Astrocyte (in vitro differentiated cells and primary cell): ENCODE measurements around the gene DNAJC13. TPM values are rescaled to one million over a fixed set of nuclear protein-coding genes. Genes with fewer than 3 reads are reported as not detected.

Experiments used
- DNase-seq: peaks from one replicate; pipeline ENCODE4 v3.0.0-alpha.2; 2010; ENCODE audit warnings: low read depth
- FAIRE-seq: peaks from 2 replicates; lab custom pipeline; 2011; peaks lifted over from hg19 to GRCh38; lab: Jason Lieb, UNC
- H2AFZ ChIP-seq: 2 replicates; pipeline ENCODE4 v1.6.0; 2012; ENCODE audit warnings: low read depth, low read length, inconsistent platforms
- H3K27ac ChIP-seq: 2 replicates; pipeline ENCODE4 v1.5.1; 2011; ENCODE audit warnings: low read depth, low read length, inconsistent platforms
- H3K27me3 ChIP-seq: 2 replicates; pipeline ENCODE4 v1.6.0; 2011; ENCODE audit warnings: low read length, inconsistent platforms; ENCODE audit not compliant: insufficient read depth
- H3K36me3 ChIP-seq: 2 replicates; pipeline ENCODE4 v1.5.1; 2011; ENCODE audit warnings: low read length, inconsistent platforms; ENCODE audit not compliant: insufficient read depth
- H3K4me1 ChIP-seq: 2 replicates; pipeline ENCODE4 v1.5.1; 2011; ENCODE audit warnings: low read length, inconsistent platforms; ENCODE audit not compliant: insufficient read depth
- H3K4me2 ChIP-seq: 2 replicates; pipeline ENCODE4 v1.6.0; 2012; ENCODE audit warnings: low read length, inconsistent platforms
- H3K4me3 ChIP-seq: 2 replicates; pipeline ENCODE4 v1.5.1; 2011; ENCODE audit warnings: low read depth, mild to moderate bottlenecking, low read length, inconsistent platforms; ENCODE audit not compliant: insufficient read depth
- H3K79me2 ChIP-seq: 2 replicates; pipeline ENCODE4 v1.6.0; 2012; ENCODE audit warnings: mild to moderate bottlenecking, low read length, inconsistent platforms; ENCODE audit not compliant: insufficient read depth
- H3K9ac ChIP-seq: 2 replicates; pipeline ENCODE4 v1.6.0; 2012; ENCODE audit warnings: mild to moderate bottlenecking, low read length, inconsistent platforms
- H3K9me3 ChIP-seq: 2 replicates; pipeline ENCODE4 v1.5.1; 2012; ENCODE audit warnings: low read depth, mild to moderate bottlenecking, low read length, inconsistent platforms; ENCODE audit not compliant: insufficient read depth
- H4K20me1 ChIP-seq: 2 replicates; pipeline ENCODE4 v1.6.0; 2012; ENCODE audit warnings: low read length, inconsistent platforms; ENCODE audit not compliant: insufficient read depth
- H3K27ac Mint-ChIP-seq: one replicate; pipeline ENCODE4 v1.8.0; 2021; ENCODE audit warnings: mild to moderate bottlenecking, mixed read lengths; ENCODE audit not compliant: unreplicated experiment
- H3K27me3 Mint-ChIP-seq: one replicate; pipeline ENCODE4 v1.8.0; 2021; ENCODE audit warnings: low read depth, mixed read lengths; ENCODE audit not compliant: unreplicated experiment
- H3K36me3 Mint-ChIP-seq: one replicate; pipeline ENCODE4 v1.8.0; 2021; ENCODE audit warnings: low read depth, mixed read lengths; ENCODE audit not compliant: unreplicated experiment
- H3K4me1 Mint-ChIP-seq: one replicate; pipeline ENCODE4 v1.8.0; 2021; ENCODE audit warnings: low read depth, mixed read lengths; ENCODE audit not compliant: unreplicated experiment
- H3K4me3 Mint-ChIP-seq: one replicate; pipeline ENCODE4 v1.8.0; 2021; ENCODE audit warnings: mild to moderate bottlenecking, moderate library complexity, mixed read lengths; ENCODE audit not compliant: unreplicated experiment
- H3K9me3 Mint-ChIP-seq: one replicate; pipeline ENCODE4 v1.8.0; 2021; ENCODE audit warnings: mild to moderate bottlenecking, mixed read lengths; ENCODE audit not compliant: unreplicated experiment
- EZH2 ChIP-seq: IDR thresholded peaks from 2 replicates; pipeline ENCODE4 v1.6.1; 2012; ENCODE audit warnings: mild to moderate bottlenecking, low read length, inconsistent platforms; ENCODE audit not compliant: insufficient read depth
- total RNA-seq: library from RNA; stranded (reverse); gene quantifications from 2 replicates; pipeline ENCODE4 v1.2.1, GENCODE V29; 2021
- TF ChIP-seq, protein P1 (sequence below): IDR thresholded peaks from 2 replicates; pipeline ENCODE4 v1.5.1; 2011; ENCODE audit warnings: low read depth, mild to moderate bottlenecking, inconsistent platforms, low read length, moderate library complexity; ENCODE audit not compliant: insufficient read depth

DNAJC13 gene
- total RNA-seq, 1 donor from 2014 or later = 38.5 TPM

DNA sequence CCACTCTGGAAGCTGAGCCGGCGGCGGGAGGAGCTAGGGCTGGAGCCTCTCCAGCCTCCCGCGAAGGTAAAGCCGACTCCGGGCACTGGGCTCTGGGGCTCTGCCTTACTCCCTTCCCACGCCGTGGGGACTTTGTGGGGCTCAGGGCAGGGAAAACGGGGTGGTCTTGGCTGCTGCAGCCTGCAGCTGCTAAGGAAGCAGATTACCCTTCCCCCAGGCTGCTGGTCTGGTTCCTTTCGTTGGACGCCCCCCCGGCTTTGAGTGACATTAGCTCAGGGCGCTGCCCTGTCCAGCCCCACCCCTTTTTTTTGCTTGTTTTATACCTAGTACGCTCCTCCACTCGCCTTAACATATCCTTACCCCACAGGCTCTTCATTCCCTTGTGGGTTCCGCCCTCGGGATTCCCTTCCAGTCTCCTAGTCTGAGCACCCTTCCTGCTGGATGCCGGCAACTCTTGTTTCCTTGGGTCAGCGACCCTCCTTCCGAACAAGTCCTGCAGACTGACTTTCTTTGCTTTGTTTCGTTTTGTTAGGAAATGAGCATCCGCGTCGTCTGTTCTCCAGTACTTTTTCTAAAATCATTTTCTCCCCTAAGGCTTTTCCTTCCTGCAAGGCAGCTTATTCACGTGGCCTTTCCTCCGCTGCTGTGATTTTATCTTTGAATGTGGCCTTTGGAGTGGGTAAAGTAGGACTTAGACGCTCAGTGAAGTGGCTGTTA lies 551 bp downstream of the DNAJC13 start:
- Mint-ChIP-seq H3K27me3 (no peaks in the 10 kb centered on the region), H3K4me3 (peak overlapping the region; percentile 97)
- FAIRE-seq = no peak

DNA sequence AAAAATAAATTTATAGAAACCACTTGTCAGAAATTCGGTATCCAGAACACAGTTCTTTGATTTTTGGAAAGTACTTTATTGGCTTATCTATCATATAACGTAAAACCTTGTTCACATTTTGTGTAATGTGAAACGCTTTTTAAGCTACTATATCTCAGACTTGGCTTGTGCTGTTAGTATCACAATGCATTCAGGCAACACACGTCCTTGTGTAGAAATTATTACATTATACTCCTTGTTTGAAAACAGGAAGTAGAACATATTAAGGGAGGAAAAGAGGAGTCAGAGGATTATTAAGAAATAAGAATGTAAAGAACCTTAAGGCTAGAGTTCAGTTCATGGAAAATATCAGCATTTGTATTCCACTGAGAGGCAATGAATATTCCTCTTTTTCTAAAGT lies 1.6 kb downstream of the DNAJC13 start:
- H3K4me1 Mint-ChIP-seq = peaks cover 16% of the 10 kb centered on the region
- FAIRE-seq = no peak

More for the DNA sequence above, 551 bp downstream of the DNAJC13 start:
- DNase-seq = peak; percentile 66
- Histone ChIP-seq H3K27ac (peak overlapping the region; percentile 81), H3K9me3 (no peaks in the 10 kb centered on the region), H3K4me2 (peak overlapping the region; percentile 86), H3K79me2 (peaks cover 50% of the 10 kb centered on the region), H3K4me3 (peak overlapping the region; percentile 94), H2AFZ (peak overlapping the region; percentile 92), H3K9ac (peak overlapping the region; percentile 91), H4K20me1 (peaks cover 17% of the 10 kb centered on the region), H3K27me3 (no peaks in the 10 kb centered on the region), H3K4me1 (no peaks in the 10 kb centered on the region), H3K36me3 (no peaks in the 10 kb centered on the region)
- TF ChIP-seq EZH2 = no peak
- TF ChIP-seq, protein P1, sequence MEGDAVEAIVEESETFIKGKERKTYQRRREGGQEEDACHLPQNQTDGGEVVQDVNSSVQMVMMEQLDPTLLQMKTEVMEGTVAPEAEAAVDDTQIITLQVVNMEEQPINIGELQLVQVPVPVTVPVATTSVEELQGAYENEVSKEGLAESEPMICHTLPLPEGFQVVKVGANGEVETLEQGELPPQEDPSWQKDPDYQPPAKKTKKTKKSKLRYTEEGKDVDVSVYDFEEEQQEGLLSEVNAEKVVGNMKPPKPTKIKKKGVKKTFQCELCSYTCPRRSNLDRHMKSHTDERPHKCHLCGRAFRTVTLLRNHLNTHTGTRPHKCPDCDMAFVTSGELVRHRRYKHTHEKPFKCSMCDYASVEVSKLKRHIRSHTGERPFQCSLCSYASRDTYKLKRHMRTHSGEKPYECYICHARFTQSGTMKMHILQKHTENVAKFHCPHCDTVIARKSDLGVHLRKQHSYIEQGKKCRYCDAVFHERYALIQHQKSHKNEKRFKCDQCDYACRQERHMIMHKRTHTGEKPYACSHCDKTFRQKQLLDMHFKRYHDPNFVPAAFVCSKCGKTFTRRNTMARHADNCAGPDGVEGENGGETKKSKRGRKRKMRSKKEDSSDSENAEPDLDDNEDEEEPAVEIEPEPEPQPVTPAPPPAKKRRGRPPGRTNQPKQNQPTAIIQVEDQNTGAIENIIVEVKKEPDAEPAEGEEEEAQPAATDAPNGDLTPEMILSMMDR = no peak
- H3K36me3 Mint-ChIP-seq = no peaks in the 10 kb centered on the region
- no peaks in the 10 kb centered on the region for H3K9me3 Mint-ChIP-seq
- H3K27ac Mint-ChIP-seq = peak overlapping the region; percentile 96
- peaks cover 16% of the 10 kb centered on the region for H3K4me1 Mint-ChIP-seq

More for the DNA sequence above, 1.6 kb downstream of the DNAJC13 start:
- peaks cover 23% of the 10 kb centered on the region for H4K20me1 ChIP-seq
- Mint-ChIP-seq H3K36me3 (no peaks in the 10 kb centered on the region), H3K9me3 (no peaks in the 10 kb centered on the region), H3K4me3 (peak overlapping the region; percentile 97), H3K27ac (peak overlapping the region; percentile 96), H3K27me3 (no peaks in the 10 kb centered on the region)
- peak overlapping the region; percentile 91 for H3K9ac ChIP-seq
- peak overlapping the region; percentile 94 for H3K4me3 ChIP-seq
- DNase-seq = no peak
- peaks cover 61% of the 10 kb centered on the region for H3K79me2 ChIP-seq
- H3K27me3 ChIP-seq = no peaks in the 10 kb centered on the region
- no peaks in the 10 kb centered on the region for H3K9me3 ChIP-seq
- no peaks in the 10 kb centered on the region for H3K36me3 ChIP-seq
- TF ChIP-seq, protein P1 = no peak
- no peak for TF ChIP-seq EZH2
- H3K4me1 ChIP-seq = no peaks in the 10 kb centered on the region
- H3K4me2 ChIP-seq = peak overlapping the region; percentile 86
- no peak overlapping the region for H2AFZ ChIP-seq
- peak overlapping the region; percentile 81 for H3K27ac ChIP-seq
